ENCODE data around the gene XYLT2. TPM values are rescaled to one million over a fixed set of nuclear protein-coding genes. Genes with fewer than 3 reads are reported as not detected.
A peak's percentile ranks its signal among the peaks of the same experiment; 100 is the strongest.

The XYLT2 gene
- total and polyA plus RNA-seq, 2 of the 13 experiments (the other 11 are each of a cell fraction or from before 2014, with no cell fraction given): 17.0 to 22.1 TPM

DNA sequence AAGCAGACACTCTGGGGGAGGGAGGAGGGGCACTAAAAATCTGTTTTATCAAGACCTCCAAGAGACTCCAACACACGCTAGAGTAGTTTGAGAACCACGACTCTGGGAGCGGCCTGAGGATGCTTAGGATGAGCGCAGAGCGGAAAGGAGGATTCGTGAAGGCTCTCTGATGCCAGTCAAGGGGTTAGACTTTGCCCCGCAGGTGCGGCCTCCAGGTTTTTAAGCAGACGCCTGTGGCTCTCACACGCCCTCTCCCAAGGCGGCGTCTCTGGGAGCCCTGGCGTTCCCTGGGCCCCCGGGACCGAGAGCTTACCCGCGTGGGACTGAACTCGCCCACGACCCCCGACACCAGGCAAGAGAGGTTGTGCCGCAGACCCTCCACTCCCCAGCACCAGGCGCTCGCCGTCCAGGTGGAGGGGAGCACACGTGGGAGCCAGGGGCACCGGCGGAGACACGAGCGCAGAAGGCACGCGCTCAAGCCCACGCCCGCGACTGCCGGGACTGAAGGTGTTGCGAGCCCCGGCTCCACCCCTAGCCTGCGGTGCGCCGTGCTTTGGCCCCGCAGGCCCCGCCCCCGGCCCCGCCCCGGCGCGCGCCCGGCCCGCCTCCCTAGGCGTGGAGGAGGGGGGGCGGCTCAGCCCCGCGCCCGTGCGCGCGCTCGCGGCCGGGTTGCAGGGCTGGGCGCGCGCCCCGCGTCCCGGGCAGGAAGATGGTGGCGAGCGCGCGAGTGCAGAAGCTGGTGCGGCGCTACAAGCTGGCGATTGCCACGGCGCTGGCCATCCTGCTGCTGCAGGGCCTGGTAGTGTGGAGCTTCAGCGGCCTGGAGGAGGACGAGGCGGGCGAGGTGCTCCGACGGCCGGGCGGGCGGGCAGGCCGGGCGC is at the start of gene XYLT2 (continued):
- TF ChIP-seq PAF1 (CRISPR knock-in tag; IDR thresholded peaks at IDR 0.05) (no peak), FOXO4 (CRISPR knock-in tag; conservative IDR thresholded peaks at IDR 0.05) (no peak), SAP130 (CRISPR knock-in tag; IDR thresholded peaks at IDR 0.05; ENCODE audit: low read depth) (peak; percentile 71), YEATS2 (CRISPR knock-in tag; IDR thresholded peaks at IDR 0.05; ENCODE audit: borderline replicate concordance) (no peak), ZNF7 (CRISPR knock-in tag; IDR thresholded peaks at IDR 0.05) (no peak), KMT2B (CRISPR knock-in tag; IDR thresholded peaks at IDR 0.05) (peak; percentile 16; the same call in 1 of the 2 replicates), ZFP82 (CRISPR knock-in tag; IDR thresholded peaks at IDR 0.05; ENCODE audit: borderline replicate concordance) (no peak), ZNF703 (CRISPR knock-in tag; IDR thresholded peaks at IDR 0.05; ENCODE audit: borderline replicate concordance) (no peak), ZNF101 (CRISPR knock-in tag; IDR thresholded peaks at IDR 0.05; ENCODE audit: borderline replicate concordance, low read depth) (no peak), ZNF543 (CRISPR knock-in tag; IDR thresholded peaks at IDR 0.05) (no peak), ZMYM2 (CRISPR knock-in tag; IDR thresholded peaks at IDR 0.05) (no peak), ZNF670 (CRISPR knock-in tag; IDR thresholded peaks at IDR 0.05; ENCODE audit: borderline replicate concordance) (no peak), TRAFD1 (CRISPR knock-in tag; IDR thresholded peaks at IDR 0.05; ENCODE audit: borderline replicate concordance) (0 out of 2 replicates have a peak, but pooled peaks have one; percentile 42), ZNF556 (CRISPR knock-in tag; IDR thresholded peaks at IDR 0.05; ENCODE audit: borderline replicate concordance) (peak; percentile 19; the same call in 1 of the 2 replicates), RFXANK (CRISPR knock-in tag; IDR thresholded peaks at IDR 0.05) (no peak), SMAD1 (CRISPR knock-in tag; IDR thresholded peaks at IDR 0.05; ENCODE audit: borderline replicate concordance, low read depth) (no peak), RARA (CRISPR knock-in tag; IDR thresholded peaks at IDR 0.05) (no peak), ZNF660 (CRISPR knock-in tag; IDR thresholded peaks at IDR 0.05; ENCODE audit: borderline replicate concordance, low read depth) (peak; percentile 76; the same call in 1 of the 2 replicates), ZNF75D (CRISPR knock-in tag; IDR thresholded peaks at IDR 0.05; ENCODE audit: borderline replicate concordance) (no peak), PCBP2 (optimal IDR thresholded peaks at IDR 0.05; ENCODE audit: low read depth, low read length, poor library complexity, severe bottlenecking) (no peak), DRAP1 (CRISPR knock-in tag; IDR thresholded peaks at IDR 0.05) (no peak; the same call in 1 of the 2 replicates), HHEX (CRISPR knock-in tag; IDR thresholded peaks at IDR 0.05) (no peak), ZNF33B (CRISPR knock-in tag; IDR thresholded peaks at IDR 0.05) (no peak)
- TF ChIP-seq, protein P1, sequence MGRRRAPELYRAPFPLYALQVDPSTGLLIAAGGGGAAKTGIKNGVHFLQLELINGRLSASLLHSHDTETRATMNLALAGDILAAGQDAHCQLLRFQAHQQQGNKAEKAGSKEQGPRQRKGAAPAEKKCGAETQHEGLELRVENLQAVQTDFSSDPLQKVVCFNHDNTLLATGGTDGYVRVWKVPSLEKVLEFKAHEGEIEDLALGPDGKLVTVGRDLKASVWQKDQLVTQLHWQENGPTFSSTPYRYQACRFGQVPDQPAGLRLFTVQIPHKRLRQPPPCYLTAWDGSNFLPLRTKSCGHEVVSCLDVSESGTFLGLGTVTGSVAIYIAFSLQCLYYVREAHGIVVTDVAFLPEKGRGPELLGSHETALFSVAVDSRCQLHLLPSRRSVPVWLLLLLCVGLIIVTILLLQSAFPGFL (CRISPR knock-in tag; IDR thresholded peaks at IDR 0.05): 0 out of 2 replicates have a peak, but pooled peaks have one; percentile 82
- TF ChIP-seq, protein P2, sequence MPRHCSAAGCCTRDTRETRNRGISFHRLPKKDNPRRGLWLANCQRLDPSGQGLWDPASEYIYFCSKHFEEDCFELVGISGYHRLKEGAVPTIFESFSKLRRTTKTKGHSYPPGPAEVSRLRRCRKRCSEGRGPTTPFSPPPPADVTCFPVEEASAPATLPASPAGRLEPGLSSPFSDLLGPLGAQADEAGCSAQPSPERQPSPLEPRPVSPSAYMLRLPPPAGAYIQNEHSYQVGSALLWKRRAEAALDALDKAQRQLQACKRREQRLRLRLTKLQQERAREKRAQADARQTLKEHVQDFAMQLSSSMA (CRISPR knock-in tag; IDR thresholded peaks at IDR 0.05): 0 out of 2 replicates have a peak, but pooled peaks have one; percentile 70

All from HepG2 (cell line).